Stimulated activated CD8-positive, alpha-beta memory T cell treated with anti-CD3 and anti-CD28 coated beads, Interleukin-4, amount 100 ng/mL, for 24 hours (primary cell): Measurements from ENCODE around the gene ARFIP2.

ENCODE experiments used
- DNase-seq: peaks from one replicate; pipeline ENCODE4 v3.0.0-alpha.2; 2020; ENCODE audit warnings: low read depth

The ARFIP2 gene

GRCh38 chr11:6443269-6444003 lies 37.7 kb downstream of the ARFIP2 start:
- DNase-seq: peak; percentile 31

GRCh38 chr11:6442441-6442840 lies 38.7 kb downstream of the ARFIP2 start:
- DNase-seq: no peak

- no peak for DNase-seq
These were observed 40.2 kb downstream of the ARFIP2 start, which contains the start of gene HPX for GRCh38 chr11:6440906-6441358. Gene HPX, minus strand, starts transcription at chr11:6440987. Its CDS starts 24 bp downstream, at chr11:6440963.

GRCh38 chr11:6438979-6439571 lies 42.1 kb downstream of the ARFIP2 start:
- DNase-seq: no peak

- DNase-seq: no peak
These were observed 43.1 kb downstream of the ARFIP2 start for GRCh38 chr11:6437993-6438392.

GRCh38 chr11:6437423-6437822 lies 43.7 kb downstream of the ARFIP2 start:
- no peak for DNase-seq

GRCh38 chr11:6433998-6434660 lies 47.0 kb downstream of the ARFIP2 start:
- no peak for DNase-seq

- DNase-seq: no peak
These were observed 49.3 kb downstream of the ARFIP2 start for GRCh38 chr11:6431861-6432260.

- no peak for DNase-seq
These were observed 53.6 kb downstream of the ARFIP2 start for GRCh38 chr11:6427516-6427915.
